IMR-90 (cell line): Measurements from ENCODE around the gene MRC1. TPM values are rescaled to one million over a fixed set of nuclear protein-coding genes. Genes with fewer than 3 reads are reported as not detected.

Source experiments
- ATAC-seq: fragments of 200-7000 bp; cut with Tn5 transposase; 2 replicates; pipeline ENCODE4 v1.9.1; 2020; ENCODE audit warnings: low read depth, mild to moderate bottlenecking, moderate library complexity
- BruUV-seq: library from RNA; stranded (reverse); fragments of 400-500 nt; replicated peaks from 2 replicates; lab custom pipeline; 2021; lab: Mats Ljungman, UMichigan
- CTCF ChIA-PET: fragments of 300-600 bp; formaldehyde crosslinking; extraction: SDS; loops from one replicate; lab custom pipeline; 2021; ENCODE audit warnings: antibody characterized with exemption; lab: Yijun Ruan, JAX
- POLR2A ChIA-PET: fragments of 300-600 bp; sonication (Branson Sonifier 250); formaldehyde crosslinking; loops from one replicate; lab custom pipeline; 2022; ENCODE audit warnings: antibody characterized with exemption; ENCODE audit not compliant: unreplicated experiment; lab: Charles Lee
- DNase-seq: peaks from one replicate; pipeline ENCODE4 v3.0.0; 2013
- H2AFZ ChIP-seq: replicated peaks from 2 replicates; pipeline ENCODE3; 2013; ENCODE audit warnings: low read length, mild to moderate bottlenecking; ENCODE audit not compliant: poor library complexity
- H2AK5ac ChIP-seq: 2 replicates; pipeline ENCODE4 v1.6.1; 2013; ENCODE audit warnings: low read depth, low read length, inconsistent platforms
- H2AK9ac ChIP-seq: replicated peaks from 2 replicates; pipeline ENCODE3; 2013; ENCODE audit warnings: mild to moderate bottlenecking, low read depth, low read length, moderate library complexity; ENCODE audit not compliant: poor library complexity
- H2BK120ac ChIP-seq: 2 replicates; pipeline ENCODE4 v1.6.1; 2013; ENCODE audit warnings: low read depth, low read length, inconsistent platforms
- H2BK15ac ChIP-seq: 3 replicates; pipeline ENCODE4 v1.6.1; 2013; ENCODE audit warnings: low read depth, low read length, inconsistent platforms
- H2BK20ac ChIP-seq: 2 replicates; pipeline ENCODE4 v1.6.1; 2013; ENCODE audit warnings: low read depth, mild to moderate bottlenecking, inconsistent platforms, low read length, moderate library complexity
- H2BK5ac ChIP-seq: 2 replicates; pipeline ENCODE4 v1.6.1; 2013; ENCODE audit warnings: mild to moderate bottlenecking, low read depth, low read length, inconsistent platforms; ENCODE audit not compliant: poor library complexity, severe bottlenecking
- H3K14ac ChIP-seq: replicated peaks from 2 replicates; pipeline ENCODE4 v1.6.1; 2013; ENCODE audit warnings: low read depth, low read length, inconsistent platforms
- H3K18ac ChIP-seq: 2 replicates; pipeline ENCODE4 v1.6.1; 2013; ENCODE audit warnings: low read depth, low read length, control low read depth
- H3K23ac ChIP-seq: 2 replicates; pipeline ENCODE4 v1.6.1; 2013; ENCODE audit warnings: low read depth, low read length, inconsistent platforms
- H3K27ac ChIP-seq: 2 replicates; pipeline ENCODE4 v1.5.1; 2013; ENCODE audit warnings: mild to moderate bottlenecking, control low read depth, low read length; ENCODE audit not compliant: insufficient read depth
- H3K27me3 ChIP-seq: 2 replicates; pipeline ENCODE4 v1.6.1; 2013; ENCODE audit warnings: low read length; ENCODE audit not compliant: control insufficient read depth, insufficient read depth
- H3K36me3 ChIP-seq: 2 replicates; pipeline ENCODE4 v1.6.1; 2013; ENCODE audit warnings: low read length, mixed read lengths; ENCODE audit not compliant: control insufficient read depth, insufficient read depth
- H3K4ac ChIP-seq: 2 replicates; pipeline ENCODE4 v1.6.1; 2013; ENCODE audit warnings: low read depth, low read length, inconsistent platforms
- H3K4me1 ChIP-seq: 2 replicates; pipeline ENCODE4 v1.6.1; 2013; ENCODE audit warnings: low read length, mixed read lengths; ENCODE audit not compliant: control insufficient read depth, insufficient read depth
- H3K4me2 ChIP-seq: 2 replicates; pipeline ENCODE4 v1.6.1; 2013; ENCODE audit warnings: low read depth, mild to moderate bottlenecking, control low read depth, low read length, moderate library complexity
- H3K4me3 ChIP-seq: 2 replicates; pipeline ENCODE4 v1.5.1; 2013; ENCODE audit warnings: low read depth, mild to moderate bottlenecking, control low read depth, low read length, moderate library complexity; ENCODE audit not compliant: insufficient read depth
- H3K56ac ChIP-seq: 2 replicates; pipeline ENCODE4 v1.6.1; 2013; ENCODE audit warnings: low read length, inconsistent platforms; ENCODE audit not compliant: insufficient read depth; ENCODE audit errors: extremely low read depth
- H3K79me1 ChIP-seq, 2 experiments: 2 replicates each; pipeline ENCODE4 v1.6.1; 2013; ENCODE audit warnings: low read length in 2 of 2, inconsistent platforms in 1 of 2, low read depth in 1 of 2
- H3K9ac ChIP-seq: 2 replicates; pipeline ENCODE4 v1.6.1; 2013; ENCODE audit warnings: low read depth, low read length, control low read depth
- H3K9me1 ChIP-seq: 2 replicates; pipeline ENCODE4 v1.6.1; 2013; ENCODE audit warnings: low read length, inconsistent platforms; ENCODE audit not compliant: insufficient read depth
- H3K9me3 ChIP-seq: 2 replicates; pipeline ENCODE4 v1.6.1; 2013; ENCODE audit warnings: low read length; ENCODE audit not compliant: control insufficient read depth, insufficient read depth
- H4K20me1 ChIP-seq: 2 replicates; pipeline ENCODE4 v1.6.1; 2013; ENCODE audit warnings: low read length, inconsistent platforms; ENCODE audit not compliant: insufficient read depth
- H4K5ac ChIP-seq: 2 replicates; pipeline ENCODE4 v1.6.1; 2013; ENCODE audit warnings: mild to moderate bottlenecking, low read depth, low read length, control low read depth
- H4K8ac ChIP-seq, 2 experiments: 2 replicates each; pipeline ENCODE4 v1.6.1; 2013; ENCODE audit warnings: low read depth in 2 of 2, low read length in 2 of 2, control low read depth in 1 of 2, inconsistent platforms in 1 of 2
- H4K91ac ChIP-seq: 2 replicates; pipeline ENCODE4 v1.6.1; 2013; ENCODE audit warnings: low read depth, low read length, inconsistent platforms; ENCODE audit not compliant: insufficient read depth
- BHLHE40 ChIP-seq: fragments of 150-350 bp; IDR thresholded peaks from 2 replicates; pipeline ENCODE4 v1.6.1; 2016; ENCODE audit warnings: mild to moderate bottlenecking, low read depth, low read length
- CEBPB ChIP-seq: IDR thresholded peaks from 2 replicates; pipeline ENCODE4 v1.6.1; 2012; ENCODE audit warnings: low read depth, low read length, improper control_type of control experiment
- CHD1 ChIP-seq: IDR thresholded peaks from 2 replicates; pipeline ENCODE4 v1.6.1; 2012; ENCODE audit warnings: low read depth, low read length, improper control_type of control experiment
- FOS ChIP-seq: fragments of 150-350 bp; IDR thresholded peaks from 2 replicates; pipeline ENCODE4 v1.6.1; 2016; ENCODE audit warnings: low read depth, low read length
- MAFK ChIP-seq: IDR thresholded peaks from 2 replicates; pipeline ENCODE4 v1.6.1; 2012; ENCODE audit warnings: low read depth, low read length, improper control_type of control experiment
- MAZ ChIP-seq: IDR thresholded peaks from 2 replicates; pipeline ENCODE4 v1.6.1; 2012; ENCODE audit warnings: low read depth, mild to moderate bottlenecking, low read length, improper control_type of control experiment, moderate library complexity, borderline replicate concordance
- MXI1 ChIP-seq: IDR thresholded peaks from 2 replicates; pipeline ENCODE4 v1.6.1; 2012; ENCODE audit warnings: low read depth, mild to moderate bottlenecking, low read length, moderate library complexity, borderline replicate concordance
- NFE2L2 ChIP-seq: fragments of 150-350 bp; IDR thresholded peaks from 2 replicates; pipeline ENCODE4 v1.6.1; 2016; ENCODE audit warnings: low read depth, mild to moderate bottlenecking, low read length
- POLR2A ChIP-seq: IDR thresholded peaks from 2 replicates; pipeline ENCODE4 v1.6.1; 2012; ENCODE audit warnings: mild to moderate bottlenecking, low read depth, low read length
- RAD21 ChIP-seq: IDR thresholded peaks from 2 replicates; pipeline ENCODE4 v1.6.1; 2012; ENCODE audit warnings: low read length, improper control_type of control experiment
- RCOR1 ChIP-seq: IDR thresholded peaks from 2 replicates; pipeline ENCODE4 v1.6.1; 2012; ENCODE audit warnings: mild to moderate bottlenecking, low read length, improper control_type of control experiment; ENCODE audit not compliant: insufficient replicate concordance
- RFX5 ChIP-seq: IDR thresholded peaks from 2 replicates; pipeline ENCODE4 v1.8.0; 2012; ENCODE audit warnings: low read depth, mild to moderate bottlenecking, low read length, moderate library complexity
- SMC3 ChIP-seq: fragments of 150-350 bp; IDR thresholded peaks from 2 replicates; pipeline ENCODE4 v1.6.1; 2016; ENCODE audit warnings: low read depth, mild to moderate bottlenecking, antibody characterized with exemption, low read length, moderate library complexity
- WGBS, 2 experiments: methylation state at CpG; one replicate each; pipeline versions ENCODE4 v1.1.5 to v1.1.7; 2013; ENCODE audit warnings: missing lambda C conversion rate in 2 of 2; ENCODE audit not compliant: insufficient read length in 1 of 2; ENCODE audit errors: extremely low coverage in 2 of 2; 5-methylcytosine and 5-hydroxymethylcytosine counted together
- dilution Hi-C: fragments of 300-500 bp; cut with HindIII; formaldehyde crosslinking; loops from one replicate; pipeline ENCODE4 v1.14.3; 2018; ENCODE audit warnings: low sequenced_read_pairs; ENCODE audit not compliant: unreplicated experiment
- in situ Hi-C: fragments of 300-500 bp; cut with MboI; formaldehyde crosslinking; loops from 3 replicates; pipeline ENCODE4 v1.14.3; 2019; ENCODE audit warnings: low sequenced_read_pairs, inconsistent platforms, mixed read lengths
- intact Hi-C: fragments of 100-400 bp; cut with micrococcal nuclease; formaldehyde crosslinking; loops from 2 replicates; pipeline ENCODE4 v1.10.0; 2022
- polyA plus RNA-seq, 3 experiments: library from polyadenylated mRNA; depleted of rRNA; stranded (reverse); fragments of >200 nt; gene quantifications; 2 replicates each; pipeline ENCODE4 v1.2.3, GENCODE V29; 2012; ENCODE audit warnings: low replicate concordance in 1 of 3
- total RNA-seq: library from RNA; depleted of rRNA; stranded (reverse); fragments of >200 nt; gene quantifications from 2 replicates; pipeline ENCODE4 v1.2.3, GENCODE V29; 2012
- TF ChIP-seq, protein P1 (sequence below): fragments of 150-350 bp; IDR thresholded peaks from 2 replicates; pipeline ENCODE4 v1.6.1; 2017; ENCODE audit warnings: mild to moderate bottlenecking, antibody characterized with exemption, low read length, low read depth
- TF ChIP-seq, protein P2 (sequence below): fragments of 150-350 bp; IDR thresholded peaks from 2 replicates; pipeline ENCODE4 v1.6.1; 2016; ENCODE audit warnings: low read depth, mild to moderate bottlenecking, low read length, moderate library complexity, borderline replicate concordance
- TF ChIP-seq, protein P3 (sequence below): conservative IDR thresholded peaks from 2 replicates; pipeline ENCODE4 v1.5.1; 2012; ENCODE audit warnings: mild to moderate bottlenecking, low read depth, low read length, improper control_type of control experiment

Gene MRC1
- total and polyA plus RNA-seq, 2 of the 4 experiments (the other 2 are of a cell fraction): not detected

DNA sequence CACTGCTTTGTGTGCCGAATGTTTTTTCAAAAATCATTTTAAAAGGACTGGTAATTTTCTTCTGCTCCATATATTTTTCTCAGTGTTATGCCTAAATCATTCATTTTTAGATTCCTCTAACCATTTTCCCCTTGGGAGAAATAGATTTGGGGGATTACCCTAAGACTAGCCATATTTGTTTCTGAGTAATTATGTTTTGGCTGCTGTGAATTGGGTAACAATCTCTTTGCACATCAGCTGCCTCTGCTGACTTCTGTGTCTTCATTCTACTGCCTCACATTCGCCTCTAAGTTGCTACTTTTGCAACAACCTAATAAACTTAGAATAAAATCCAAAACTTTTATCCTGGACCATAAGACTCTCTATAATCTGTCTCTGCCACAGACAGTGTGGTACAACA is 18.5 kb upstream of the MRC1 start:
- H3K18ac ChIP-seq: no peak overlapping the region
- no peak overlapping the region for H2AK5ac ChIP-seq
- H2AFZ ChIP-seq: no peak overlapping the region
- no peak overlapping the region for H4K91ac ChIP-seq
- H3K9me1 ChIP-seq: peaks cover 14% of the 10 kb centered on the region
- dilution Hi-C loops: no loop called here
- H2BK20ac ChIP-seq: no peak overlapping the region
- in situ Hi-C loops: no loop called here
- no peak overlapping the region for H4K5ac ChIP-seq
- H3K79me1 ChIP-seq: no peaks in the 10 kb centered on the region
- BruUV-seq: no TSS peak
- H2BK5ac ChIP-seq: no peak overlapping the region
- H3K9ac ChIP-seq: no peak overlapping the region
- CTCF ChIA-PET: no interaction called here
- ATAC-seq (no peak), DNase-seq (no peak)
- H3K4ac ChIP-seq: no peak overlapping the region
- H2AK9ac ChIP-seq: no peak overlapping the region
- H3K23ac ChIP-seq: no peak overlapping the region
- no peak overlapping the region for H3K27ac ChIP-seq
- POLR2A ChIA-PET: no interaction called here
- no peak overlapping the region for H3K4me3 ChIP-seq
- H3K36me3 ChIP-seq: no peaks in the 10 kb centered on the region
- H3K14ac ChIP-seq: no peak overlapping the region
- H3K56ac ChIP-seq: no peak overlapping the region
- H4K8ac ChIP-seq: no peak overlapping the region
- H3K4me2 ChIP-seq: no peak overlapping the region
- WGBS, 2 experiments: no CpG with 5 or more reads among the region's 2 CpGs
- no peak for TF ChIP-seq POLR2A
- no peak for TF ChIP-seq MXI1
- TF ChIP-seq, protein P1, sequence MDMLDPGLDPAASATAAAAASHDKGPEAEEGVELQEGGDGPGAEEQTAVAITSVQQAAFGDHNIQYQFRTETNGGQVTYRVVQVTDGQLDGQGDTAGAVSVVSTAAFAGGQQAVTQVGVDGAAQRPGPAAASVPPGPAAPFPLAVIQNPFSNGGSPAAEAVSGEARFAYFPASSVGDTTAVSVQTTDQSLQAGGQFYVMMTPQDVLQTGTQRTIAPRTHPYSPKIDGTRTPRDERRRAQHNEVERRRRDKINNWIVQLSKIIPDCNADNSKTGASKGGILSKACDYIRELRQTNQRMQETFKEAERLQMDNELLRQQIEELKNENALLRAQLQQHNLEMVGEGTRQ: no peak
- TF ChIP-seq FOS: no peak
- no peak for TF ChIP-seq MAZ
- TF ChIP-seq CHD1: no peak
- TF ChIP-seq NFE2L2: no peak
- TF ChIP-seq, protein P2, sequence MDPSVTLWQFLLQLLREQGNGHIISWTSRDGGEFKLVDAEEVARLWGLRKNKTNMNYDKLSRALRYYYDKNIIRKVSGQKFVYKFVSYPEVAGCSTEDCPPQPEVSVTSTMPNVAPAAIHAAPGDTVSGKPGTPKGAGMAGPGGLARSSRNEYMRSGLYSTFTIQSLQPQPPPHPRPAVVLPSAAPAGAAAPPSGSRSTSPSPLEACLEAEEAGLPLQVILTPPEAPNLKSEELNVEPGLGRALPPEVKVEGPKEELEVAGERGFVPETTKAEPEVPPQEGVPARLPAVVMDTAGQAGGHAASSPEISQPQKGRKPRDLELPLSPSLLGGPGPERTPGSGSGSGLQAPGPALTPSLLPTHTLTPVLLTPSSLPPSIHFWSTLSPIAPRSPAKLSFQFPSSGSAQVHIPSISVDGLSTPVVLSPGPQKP: no peak
- no peak for TF ChIP-seq CEBPB
- no peak for TF ChIP-seq RAD21
- TF ChIP-seq MAFK: no peak
- no peak for TF ChIP-seq RCOR1
- TF ChIP-seq SMC3: no peak
- no peak for TF ChIP-seq BHLHE40
- no peak for TF ChIP-seq RFX5
- TF ChIP-seq, protein P3, sequence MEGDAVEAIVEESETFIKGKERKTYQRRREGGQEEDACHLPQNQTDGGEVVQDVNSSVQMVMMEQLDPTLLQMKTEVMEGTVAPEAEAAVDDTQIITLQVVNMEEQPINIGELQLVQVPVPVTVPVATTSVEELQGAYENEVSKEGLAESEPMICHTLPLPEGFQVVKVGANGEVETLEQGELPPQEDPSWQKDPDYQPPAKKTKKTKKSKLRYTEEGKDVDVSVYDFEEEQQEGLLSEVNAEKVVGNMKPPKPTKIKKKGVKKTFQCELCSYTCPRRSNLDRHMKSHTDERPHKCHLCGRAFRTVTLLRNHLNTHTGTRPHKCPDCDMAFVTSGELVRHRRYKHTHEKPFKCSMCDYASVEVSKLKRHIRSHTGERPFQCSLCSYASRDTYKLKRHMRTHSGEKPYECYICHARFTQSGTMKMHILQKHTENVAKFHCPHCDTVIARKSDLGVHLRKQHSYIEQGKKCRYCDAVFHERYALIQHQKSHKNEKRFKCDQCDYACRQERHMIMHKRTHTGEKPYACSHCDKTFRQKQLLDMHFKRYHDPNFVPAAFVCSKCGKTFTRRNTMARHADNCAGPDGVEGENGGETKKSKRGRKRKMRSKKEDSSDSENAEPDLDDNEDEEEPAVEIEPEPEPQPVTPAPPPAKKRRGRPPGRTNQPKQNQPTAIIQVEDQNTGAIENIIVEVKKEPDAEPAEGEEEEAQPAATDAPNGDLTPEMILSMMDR: no peak
- peaks cover 4% of the 10 kb centered on the region for H3K4me1 ChIP-seq
- H4K20me1 ChIP-seq: no peaks in the 10 kb centered on the region
- intact Hi-C loops: no loop called here
- H2BK15ac ChIP-seq: no peak overlapping the region
- no peak overlapping the region for H2BK120ac ChIP-seq
- no peaks in the 10 kb centered on the region for H3K9me3 ChIP-seq
- no peaks in the 10 kb centered on the region for H3K27me3 ChIP-seq
